GM23338 (cell line): ENCODE measurements around the gene FAM241B. TPM values are rescaled to one million over a fixed set of nuclear protein-coding genes. Genes with fewer than 3 reads are reported as not detected.

Experiments
- ATAC-seq: fragments of 200-7000 bp; cut with Tn5 transposase; 3 replicates; pipeline ENCODE4 v1.9.1; 2020
- DNase-seq: peaks from one replicate; pipeline ENCODE4 v3.0.0-alpha.2; 2015; ENCODE audit warnings: low spot score
- H2AFZ ChIP-seq: fragments of 200-600 bp; sonication (generic); 2 replicates; pipeline ENCODE4 v1.8.0; 2016; ENCODE audit warnings: antibody characterized with exemption, mild to moderate bottlenecking, moderate library complexity
- H3F3A ChIP-seq: fragments of 200-600 bp; sonication (generic); replicated peaks from 2 replicates; pipeline ENCODE4 v1.8.0; 2017; ENCODE audit warnings: antibody characterized with exemption, mixed run types, low read depth
- H3K27ac ChIP-seq: fragments of 200-600 bp; sonication (generic); 2 replicates; pipeline ENCODE4 v1.6.1; 2016; ENCODE audit warnings: low read depth
- H3K27me3 ChIP-seq: fragments of 200-600 bp; sonication (generic); 2 replicates; pipeline ENCODE4 v1.8.0; 2016; ENCODE audit warnings: mild to moderate bottlenecking, mixed run types, moderate library complexity; ENCODE audit not compliant: insufficient read depth
- H3K36me3 ChIP-seq: fragments of 200-600 bp; sonication (generic); 2 replicates; pipeline ENCODE4 v1.8.0; 2016; ENCODE audit warnings: mild to moderate bottlenecking; ENCODE audit not compliant: insufficient read depth
- H3K4me1 ChIP-seq: fragments of 200-600 bp; sonication (generic); 2 replicates; pipeline ENCODE4 v1.8.0; 2016; ENCODE audit warnings: mild to moderate bottlenecking, moderate library complexity; ENCODE audit not compliant: insufficient read depth
- H3K4me2 ChIP-seq: fragments of 200-600 bp; sonication (generic); 2 replicates; pipeline ENCODE4 v1.7.1; 2017; ENCODE audit warnings: mixed run types
- H3K4me3 ChIP-seq: fragments of 200-600 bp; sonication (generic); 2 replicates; pipeline ENCODE4 v1.6.1; 2016; ENCODE audit warnings: mixed run types
- H3K79me2 ChIP-seq: fragments of 200-600 bp; sonication (generic); replicated peaks from 2 replicates; pipeline ENCODE4 v1.8.0; 2017; ENCODE audit warnings: mild to moderate bottlenecking; ENCODE audit not compliant: insufficient read depth
- H3K9me2 ChIP-seq: fragments of 200-600 bp; sonication (generic); 2 replicates; pipeline ENCODE4 v1.8.0; 2017; ENCODE audit not compliant: insufficient read depth
- H4K20me1 ChIP-seq: fragments of 200-600 bp; sonication (generic); replicated peaks from 2 replicates; pipeline ENCODE4 v1.8.0; 2017; ENCODE audit warnings: mild to moderate bottlenecking; ENCODE audit not compliant: insufficient read depth
- H3K27ac Mint-ChIP-seq: 2 replicates; pipeline ENCODE4 v1.8.0; 2020; ENCODE audit warnings: inconsistent platforms, mild to moderate bottlenecking, moderate library complexity, mixed read lengths
- H3K27me3 Mint-ChIP-seq: 3 replicates; pipeline ENCODE4 v1.8.0; 2022; ENCODE audit warnings: low read depth, mild to moderate bottlenecking, moderate library complexity, mixed read lengths, inconsistent platforms; ENCODE audit not compliant: insufficient read depth, poor library complexity
- H3K36me3 Mint-ChIP-seq: 3 replicates; pipeline ENCODE4 v1.8.0; 2021; ENCODE audit warnings: low read depth, mild to moderate bottlenecking, inconsistent platforms, moderate library complexity, mixed read lengths
- H3K4me1 Mint-ChIP-seq: 3 replicates; pipeline ENCODE4 v1.8.0; 2020; ENCODE audit warnings: mild to moderate bottlenecking, inconsistent platforms, mixed read lengths
- H3K4me3 Mint-ChIP-seq: 3 replicates; pipeline ENCODE4 v1.8.0; 2021; ENCODE audit warnings: moderate library complexity, mild to moderate bottlenecking, inconsistent platforms, mixed read lengths
- H3K9me3 Mint-ChIP-seq: 3 replicates; pipeline ENCODE4 v1.8.0; 2020; ENCODE audit warnings: moderate library complexity, mild to moderate bottlenecking, inconsistent platforms, mixed read lengths
- CREB1 ChIP-seq: fragments of 250-450 bp; sonication (Bioruptor Pico); IDR thresholded peaks from 2 replicates; pipeline ENCODE4 v1.5.0; 2020; ENCODE audit warnings: low read depth, mild to moderate bottlenecking, moderate library complexity
- EZH2phosphoT487 ChIP-seq: fragments of 200-600 bp; sonication (generic); IDR thresholded peaks from one replicate; pipeline ENCODE4 v1.8.1; 2018; ENCODE audit warnings: antibody characterized with exemption; ENCODE audit not compliant: unreplicated experiment
- JUNB ChIP-seq: IDR thresholded peaks from one replicate; pipeline ENCODE4 v1.6.1; 2016; ENCODE audit warnings: antibody characterized with exemption; ENCODE audit not compliant: unreplicated experiment
- STAT1 ChIP-seq: IDR thresholded peaks from one replicate; pipeline ENCODE4 v1.6.1; 2016; ENCODE audit warnings: antibody characterized with exemption; ENCODE audit not compliant: unreplicated experiment
- ZNF114 ChIP-seq: fragments of 250-450 bp; sonication (Bioruptor Pico); IDR thresholded peaks from 2 replicates; pipeline ENCODE4 v1.5.0; 2020; ENCODE audit warnings: mild to moderate bottlenecking, moderate library complexity
- ZNF331 ChIP-seq: fragments of 250-450 bp; sonication (Bioruptor Pico); IDR thresholded peaks from 2 replicates; pipeline ENCODE4 v1.5.0; 2020; ENCODE audit warnings: low read depth, mild to moderate bottlenecking, moderate library complexity
- polyA plus RNA-seq: library from polyadenylated mRNA; unstranded; fragments of >200 nt; fragmentation: Nextera tagmentation; extraction: Ambion mirVana; gene quantifications from 2 replicates; pipeline ENCODE4 v1.2.1, GENCODE V29; 2016
- total RNA-seq: library from RNA; depleted of rRNA; stranded (reverse); fragments of >200 nt; shearing (Covaris generic); gene quantifications from 2 replicates; pipeline ENCODE4 v1.2.3, GENCODE V29; 2014
- TF ChIP-seq, protein P1 (sequence below), 2 experiments: fragments of 200-600 bp in 1 of 2; sonication (generic) in 1 of 2; conservative IDR thresholded peaks; 2 replicates each; pipeline versions ENCODE4 v1.5.1 to v1.6.1; 2016 to 2017; ENCODE audit warnings: antibody characterized with exemption in 2 of 2, low read depth in 2 of 2, mild to moderate bottlenecking in 2 of 2, moderate library complexity in 1 of 2
- TF ChIP-seq, protein P2 (sequence below): IDR thresholded peaks from one replicate; pipeline ENCODE4 v1.6.1; 2018; ENCODE audit warnings: antibody characterized with exemption; ENCODE audit not compliant: unreplicated experiment
- TF ChIP-seq, protein P3 (sequence below): IDR thresholded peaks from 2 replicates; pipeline ENCODE4 v1.6.1; 2016; ENCODE audit warnings: antibody characterized with exemption

Gene FAM241B
- total and polyA plus RNA-seq, 2 experiments from 2014 or later: 6.7 to 28.3 TPM

DNA sequence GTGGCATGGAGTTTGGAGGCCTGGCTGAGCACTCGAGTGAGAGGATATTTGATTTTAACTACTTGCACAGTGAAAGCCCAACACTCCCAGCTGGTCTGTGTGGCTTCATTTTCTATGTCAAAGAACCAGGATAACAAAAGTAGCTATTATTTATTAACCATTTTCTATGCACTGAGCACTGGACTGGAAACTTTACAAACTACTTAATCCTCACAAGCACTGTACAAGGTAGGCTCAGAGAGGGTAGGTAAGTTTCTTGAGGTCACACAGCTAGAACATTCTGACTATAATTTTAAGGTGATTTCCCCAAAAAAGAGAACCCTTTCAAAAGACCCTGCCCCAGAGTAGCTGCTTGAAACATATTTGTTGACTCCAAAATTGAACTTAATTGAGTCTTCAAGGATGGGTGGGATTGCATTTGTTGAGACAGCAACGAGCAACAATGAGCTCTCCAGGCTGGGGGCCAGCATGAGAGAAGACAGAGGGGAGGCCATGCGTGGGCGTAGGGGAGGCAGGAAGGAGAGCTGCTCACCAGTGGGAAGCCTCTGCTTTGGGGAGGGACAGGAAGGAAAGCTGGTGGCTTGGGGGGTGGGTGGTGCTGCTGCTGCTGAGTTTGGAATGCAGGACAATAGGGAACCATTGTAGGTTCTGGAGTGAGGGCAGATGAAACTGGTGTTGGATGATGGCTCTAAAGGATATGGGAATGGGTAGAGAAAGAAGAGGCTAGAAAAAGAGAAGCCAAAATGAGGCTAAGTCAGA is 31.5 kb downstream of the FAM241B start:
- H3K4me1 Mint-ChIP-seq: peaks cover 29% of the 10 kb centered on the region
- no peak overlapping the region for H3K27ac Mint-ChIP-seq

DNA sequence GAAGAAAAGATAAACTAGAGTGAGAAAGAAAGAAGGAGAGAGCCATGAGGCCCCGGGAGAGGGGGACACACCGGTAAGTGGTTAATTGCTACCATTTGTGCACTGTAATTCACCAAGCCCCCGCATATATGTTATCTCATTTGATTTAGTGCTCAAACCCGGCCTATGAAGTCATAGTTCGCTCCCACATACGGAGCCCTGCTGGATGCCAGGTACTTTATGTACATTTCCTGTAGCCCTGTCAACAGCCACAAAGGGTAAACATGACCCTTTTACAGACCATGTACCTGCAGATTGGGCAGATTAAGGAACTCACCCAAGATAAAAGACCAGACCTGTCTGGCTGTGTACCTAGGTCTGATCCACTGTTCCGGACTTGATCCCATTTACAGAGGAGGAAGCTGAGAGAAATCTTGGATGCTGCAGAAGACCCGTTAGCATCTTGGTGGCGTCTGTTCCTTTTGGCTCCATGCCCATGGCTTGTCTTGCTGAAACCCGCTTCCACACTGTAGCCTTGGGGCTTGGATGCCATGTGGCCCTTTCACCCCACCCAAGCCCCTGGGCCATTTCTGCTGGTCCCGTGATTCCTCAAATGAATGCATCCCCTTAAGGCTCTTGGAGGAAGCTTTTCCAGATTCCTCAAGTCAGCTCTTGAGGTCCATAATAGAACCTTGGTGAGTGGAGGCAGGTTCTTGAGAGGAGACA is 32.3 kb downstream of the FAM241B start:
- H3K36me3 ChIP-seq: no peaks in the 10 kb centered on the region
- H2AFZ ChIP-seq: no peak overlapping the region
- H3K4me3 Mint-ChIP-seq: no peak overlapping the region; the same call in 2 of the 3 replicates
- no peaks in the 10 kb centered on the region for H3K79me2 ChIP-seq
- no peaks in the 10 kb centered on the region for H3K9me2 ChIP-seq
- no peak for DNase-seq
- no peaks in the 10 kb centered on the region for H3K27me3 ChIP-seq
- H3F3A ChIP-seq: no peaks in the 10 kb centered on the region
- H3K4me1 ChIP-seq: peaks cover 4% of the 10 kb centered on the region; the same call in 1 of the 2 replicates
- H3K4me2 ChIP-seq: no peak overlapping the region
- H3K4me3 ChIP-seq: no peak overlapping the region
- no peak for ATAC-seq
- H3K4me1 Mint-ChIP-seq: peaks cover 26% of the 10 kb centered on the region
- H3K36me3 Mint-ChIP-seq: no peaks in the 10 kb centered on the region; the same call in 2 of the 3 replicates
- H3K27me3 Mint-ChIP-seq: peaks cover 14% of the 10 kb centered on the region
- no peak overlapping the region for H3K27ac ChIP-seq
- no peaks in the 10 kb centered on the region for H4K20me1 ChIP-seq
- H3K27ac Mint-ChIP-seq: no peak overlapping the region
- no peaks in the 10 kb centered on the region for H3K9me3 Mint-ChIP-seq
- TF ChIP-seq ZNF331 (CRISPR knock-in tag) (no peak), STAT1 (no peak), JUNB (no peak), EZH2phosphoT487 (no peak), ZNF114 (CRISPR knock-in tag) (no peak), CREB1 (no peak)
- TF ChIP-seq, protein P1, sequence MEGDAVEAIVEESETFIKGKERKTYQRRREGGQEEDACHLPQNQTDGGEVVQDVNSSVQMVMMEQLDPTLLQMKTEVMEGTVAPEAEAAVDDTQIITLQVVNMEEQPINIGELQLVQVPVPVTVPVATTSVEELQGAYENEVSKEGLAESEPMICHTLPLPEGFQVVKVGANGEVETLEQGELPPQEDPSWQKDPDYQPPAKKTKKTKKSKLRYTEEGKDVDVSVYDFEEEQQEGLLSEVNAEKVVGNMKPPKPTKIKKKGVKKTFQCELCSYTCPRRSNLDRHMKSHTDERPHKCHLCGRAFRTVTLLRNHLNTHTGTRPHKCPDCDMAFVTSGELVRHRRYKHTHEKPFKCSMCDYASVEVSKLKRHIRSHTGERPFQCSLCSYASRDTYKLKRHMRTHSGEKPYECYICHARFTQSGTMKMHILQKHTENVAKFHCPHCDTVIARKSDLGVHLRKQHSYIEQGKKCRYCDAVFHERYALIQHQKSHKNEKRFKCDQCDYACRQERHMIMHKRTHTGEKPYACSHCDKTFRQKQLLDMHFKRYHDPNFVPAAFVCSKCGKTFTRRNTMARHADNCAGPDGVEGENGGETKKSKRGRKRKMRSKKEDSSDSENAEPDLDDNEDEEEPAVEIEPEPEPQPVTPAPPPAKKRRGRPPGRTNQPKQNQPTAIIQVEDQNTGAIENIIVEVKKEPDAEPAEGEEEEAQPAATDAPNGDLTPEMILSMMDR (conservative IDR thresholded peaks at IDR 0.05; ENCODE audit: low read depth in 2 of 2): no peak
- TF ChIP-seq, protein P2, sequence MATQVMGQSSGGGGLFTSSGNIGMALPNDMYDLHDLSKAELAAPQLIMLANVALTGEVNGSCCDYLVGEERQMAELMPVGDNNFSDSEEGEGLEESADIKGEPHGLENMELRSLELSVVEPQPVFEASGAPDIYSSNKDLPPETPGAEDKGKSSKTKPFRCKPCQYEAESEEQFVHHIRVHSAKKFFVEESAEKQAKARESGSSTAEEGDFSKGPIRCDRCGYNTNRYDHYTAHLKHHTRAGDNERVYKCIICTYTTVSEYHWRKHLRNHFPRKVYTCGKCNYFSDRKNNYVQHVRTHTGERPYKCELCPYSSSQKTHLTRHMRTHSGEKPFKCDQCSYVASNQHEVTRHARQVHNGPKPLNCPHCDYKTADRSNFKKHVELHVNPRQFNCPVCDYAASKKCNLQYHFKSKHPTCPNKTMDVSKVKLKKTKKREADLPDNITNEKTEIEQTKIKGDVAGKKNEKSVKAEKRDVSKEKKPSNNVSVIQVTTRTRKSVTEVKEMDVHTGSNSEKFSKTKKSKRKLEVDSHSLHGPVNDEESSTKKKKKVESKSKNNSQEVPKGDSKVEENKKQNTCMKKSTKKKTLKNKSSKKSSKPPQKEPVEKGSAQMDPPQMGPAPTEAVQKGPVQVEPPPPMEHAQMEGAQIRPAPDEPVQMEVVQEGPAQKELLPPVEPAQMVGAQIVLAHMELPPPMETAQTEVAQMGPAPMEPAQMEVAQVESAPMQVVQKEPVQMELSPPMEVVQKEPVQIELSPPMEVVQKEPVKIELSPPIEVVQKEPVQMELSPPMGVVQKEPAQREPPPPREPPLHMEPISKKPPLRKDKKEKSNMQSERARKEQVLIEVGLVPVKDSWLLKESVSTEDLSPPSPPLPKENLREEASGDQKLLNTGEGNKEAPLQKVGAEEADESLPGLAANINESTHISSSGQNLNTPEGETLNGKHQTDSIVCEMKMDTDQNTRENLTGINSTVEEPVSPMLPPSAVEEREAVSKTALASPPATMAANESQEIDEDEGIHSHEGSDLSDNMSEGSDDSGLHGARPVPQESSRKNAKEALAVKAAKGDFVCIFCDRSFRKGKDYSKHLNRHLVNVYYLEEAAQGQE: no peak
- TF ChIP-seq, protein P3, sequence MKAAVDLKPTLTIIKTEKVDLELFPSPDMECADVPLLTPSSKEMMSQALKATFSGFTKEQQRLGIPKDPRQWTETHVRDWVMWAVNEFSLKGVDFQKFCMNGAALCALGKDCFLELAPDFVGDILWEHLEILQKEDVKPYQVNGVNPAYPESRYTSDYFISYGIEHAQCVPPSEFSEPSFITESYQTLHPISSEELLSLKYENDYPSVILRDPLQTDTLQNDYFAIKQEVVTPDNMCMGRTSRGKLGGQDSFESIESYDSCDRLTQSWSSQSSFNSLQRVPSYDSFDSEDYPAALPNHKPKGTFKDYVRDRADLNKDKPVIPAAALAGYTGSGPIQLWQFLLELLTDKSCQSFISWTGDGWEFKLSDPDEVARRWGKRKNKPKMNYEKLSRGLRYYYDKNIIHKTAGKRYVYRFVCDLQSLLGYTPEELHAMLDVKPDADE: no peak

More for the DNA sequence above, 31.5 kb downstream of the FAM241B start:
- Histone ChIP-seq H3K4me3 (no peak overlapping the region), H3K4me2 (no peak overlapping the region), H3K36me3 (no peaks in the 10 kb centered on the region), H3K27ac (no peak overlapping the region), H3K9me2 (no peaks in the 10 kb centered on the region), H3F3A (no peaks in the 10 kb centered on the region), H4K20me1 (no peaks in the 10 kb centered on the region), H3K4me1 (peaks cover 4% of the 10 kb centered on the region; the same call in 1 of the 2 replicates), H3K79me2 (no peaks in the 10 kb centered on the region), H2AFZ (no peak overlapping the region), H3K27me3 (no peaks in the 10 kb centered on the region)
- no peak for ATAC-seq
- Mint-ChIP-seq H3K9me3 (no peaks in the 10 kb centered on the region), H3K27me3 (peaks cover 11% of the 10 kb centered on the region), H3K4me3 (no peak overlapping the region; the same call in 2 of the 3 replicates), H3K36me3 (no peaks in the 10 kb centered on the region; the same call in 2 of the 3 replicates)
- DNase-seq: no peak
- TF ChIP-seq, protein P3: no peak
- no peak for TF ChIP-seq ZNF114 (CRISPR knock-in tag)
- no peak for TF ChIP-seq EZH2phosphoT487
- no peak for TF ChIP-seq STAT1
- no peak for TF ChIP-seq CREB1
- no peak for TF ChIP-seq ZNF331 (CRISPR knock-in tag)
